CD8-positive, alpha-beta memory T cell (primary cell): ENCODE results near the gene TCF12. TPM values are rescaled to one million over a fixed set of nuclear protein-coding genes. Genes with fewer than 3 reads are reported as not detected.
A peak's percentile ranks its signal among the peaks of the same experiment; 100 is the strongest.

Experiments used
- CTCF ChIA-PET: fragments of 350-600 bp; sonication (Branson Sonifier 250); formaldehyde crosslinking; loops from one replicate; lab custom pipeline; 2021; ENCODE audit warnings: antibody characterized with exemption; lab: Charles Lee
- POLR2A ChIA-PET: fragments of 350-600 bp; sonication (Branson Sonifier 250); formaldehyde crosslinking; loops from one replicate; lab custom pipeline; 2021; ENCODE audit warnings: antibody characterized with exemption; lab: Charles Lee
- DNase-seq, 5 donors: peaks; one replicate each; pipeline versions ENCODE4 v3.0.0 to v3.0.0-alpha.2; 2020 to 2022; ENCODE audit warnings: mixed read lengths in 1 of 5
- H3K27ac ChIP-seq: one replicate; pipeline ENCODE4 v1.7.0; 2013; ENCODE audit warnings: low read depth, mild to moderate bottlenecking, low read length, moderate library complexity
- H3K27me3 ChIP-seq: 2 replicates; pipeline ENCODE4 v1.7.0; 2013; ENCODE audit warnings: low read length, mild to moderate bottlenecking; ENCODE audit not compliant: insufficient read depth, poor library complexity, severe bottlenecking
- H3K36me3 ChIP-seq: 2 replicates; pipeline ENCODE4 v1.7.0; 2013; ENCODE audit warnings: mild to moderate bottlenecking, low read length, moderate library complexity; ENCODE audit not compliant: insufficient read depth
- H3K4me1 ChIP-seq: 2 replicates; pipeline ENCODE4 v1.7.0; 2013; ENCODE audit warnings: mild to moderate bottlenecking, low read length, moderate library complexity; ENCODE audit not compliant: insufficient read depth
- H3K4me3 ChIP-seq: 2 replicates; pipeline ENCODE4 v1.7.0; 2013; ENCODE audit warnings: mild to moderate bottlenecking, low read length
- H3K9me3 ChIP-seq: 2 replicates; pipeline ENCODE4 v1.7.0; 2013; ENCODE audit warnings: mild to moderate bottlenecking, low read length
- H3K27ac Mint-ChIP-seq, 8 donors: one replicate each; pipeline ENCODE4 v1.8.0; 2020 to 2021; ENCODE audit warnings: mixed read lengths in 8 of 8, mild to moderate bottlenecking in 6 of 8, inconsistent platforms in 3 of 8, moderate library complexity in 3 of 8
- H3K27me3 Mint-ChIP-seq, 2 donors: one replicate each; pipeline ENCODE4 v1.8.0; 2020 to 2021; ENCODE audit warnings: mixed read lengths in 2 of 2, mild to moderate bottlenecking in 1 of 2, moderate library complexity in 1 of 2
- H3K36me3 Mint-ChIP-seq, 3 donors: one replicate each; pipeline ENCODE4 v1.8.0; 2020 to 2021; ENCODE audit warnings: mixed read lengths in 3 of 3, inconsistent platforms in 1 of 3, mild to moderate bottlenecking in 1 of 3
- H3K4me1 Mint-ChIP-seq, 3 donors: one replicate each; pipeline ENCODE4 v1.8.0; 2020 to 2021; ENCODE audit warnings: mixed read lengths in 3 of 3, inconsistent platforms in 1 of 3, mild to moderate bottlenecking in 1 of 3
- H3K4me3 Mint-ChIP-seq, 7 donors: one replicate each; pipeline ENCODE4 v1.8.0; 2020 to 2021; ENCODE audit warnings: mixed read lengths in 7 of 7, mild to moderate bottlenecking in 6 of 7, moderate library complexity in 4 of 7, inconsistent platforms in 2 of 7
- H3K9me3 Mint-ChIP-seq, 5 donors: one replicate each; pipeline ENCODE4 v1.8.0; 2020 to 2022; ENCODE audit warnings: mixed read lengths in 5 of 5, mild to moderate bottlenecking in 3 of 5, moderate library complexity in 2 of 5, inconsistent platforms in 1 of 5
- polyA plus RNA-seq: library from polyadenylated mRNA; unstranded; fragments of 300-500 nt; fragmentation: Illumina TruSeq; gene quantifications from one replicate; pipeline ENCODE4 v1.2.3, GENCODE V29; 2021
- total RNA-seq, 2 experiments: library from RNA; stranded (reverse); gene quantifications; one replicate each; pipeline ENCODE4 v1.2.3, GENCODE V29; 2021

The TCF12 gene
- total and polyA plus RNA-seq, 3 experiments from 2014 or later: 54.3 to 79.2 (median 69.9) TPM

DNA sequence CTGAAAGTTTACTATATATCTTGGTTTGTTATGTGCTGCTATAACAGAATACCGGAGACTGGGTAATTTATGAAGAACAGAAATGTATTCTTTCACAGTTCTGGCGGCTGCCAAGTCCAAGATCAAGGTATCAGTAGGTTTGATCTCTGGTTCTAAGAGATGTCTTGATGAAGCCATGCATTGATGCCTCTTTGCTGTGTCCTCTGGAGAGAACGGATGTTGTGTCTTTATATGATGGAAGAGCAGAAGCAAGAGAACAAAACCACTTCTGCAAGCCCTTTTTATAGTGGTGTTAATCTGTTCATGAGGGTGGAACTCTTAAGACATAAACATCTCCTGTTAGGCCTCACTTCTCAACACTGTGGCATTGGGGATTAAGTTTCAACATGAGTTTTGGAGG, 62.7 kb downstream of the TCF12 start:
- Mint-ChIP-seq H3K9me3 (no peaks in the 10 kb centered on the region), H3K27ac (no peak overlapping the region), H3K4me1 (peaks cover 58 to 83% (median 77%) of the 10 kb centered on the region in 3 donors), H3K27me3 (no peaks in the 10 kb centered on the region), H3K36me3 (peaks cover 0 to 2% (median 0%) of the 10 kb centered on the region in 3 donors), H3K4me3 (no peak overlapping the region)
- Histone ChIP-seq H3K36me3 (peaks cover 4% of the 10 kb centered on the region), H3K27me3 (no peaks in the 10 kb centered on the region), H3K27ac (no peak overlapping the region), H3K9me3 (no peaks in the 10 kb centered on the region), H3K4me3 (no peak overlapping the region), H3K4me1 (peaks cover 33% of the 10 kb centered on the region)
- peak in 1 of 5 donors; percentile 32 for DNase-seq
- CTCF ChIA-PET: no interaction called here
- POLR2A ChIA-PET: no interaction called here

DNA sequence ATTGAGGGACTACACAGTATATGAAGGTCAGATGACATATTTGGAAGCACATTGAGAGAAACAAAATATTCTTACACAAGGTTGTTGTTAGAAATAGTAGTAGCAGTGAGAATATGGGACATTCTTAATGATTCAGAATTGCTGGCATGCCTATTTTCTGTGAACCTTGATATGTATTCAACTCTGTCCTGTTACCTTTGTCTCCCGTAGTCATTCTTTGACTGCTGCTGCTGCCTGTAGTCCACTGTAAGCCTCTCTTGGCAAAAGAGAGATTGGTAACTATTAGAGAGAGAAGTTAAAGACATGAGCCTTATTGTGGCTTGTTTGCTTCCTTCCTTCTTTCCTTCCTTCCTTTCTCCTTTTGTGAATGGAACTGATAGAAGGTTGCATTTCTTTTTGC, 64.5 kb downstream of the TCF12 start:
- ChIA-PET POLR2A (no interaction called here), CTCF (no interaction called here)
- DNase-seq: no peak
- Mint-ChIP-seq H3K4me1 (peaks cover 54 to 82% (median 78%) of the 10 kb centered on the region in 3 donors), H3K27ac (peak overlapping the region in 4 of 8 donors; percentile 4 to 61 (median 26)), H3K4me3 (no peak overlapping the region), H3K9me3 (no peaks in the 10 kb centered on the region), H3K36me3 (no peaks in the 10 kb centered on the region), H3K27me3 (no peaks in the 10 kb centered on the region)
- peaks cover 4% of the 10 kb centered on the region for H3K36me3 ChIP-seq
- H3K27me3 ChIP-seq: no peaks in the 10 kb centered on the region
- H3K4me1 ChIP-seq: peaks cover 35% of the 10 kb centered on the region
- no peak overlapping the region for H3K27ac ChIP-seq
- H3K4me3 ChIP-seq: no peak overlapping the region
- H3K9me3 ChIP-seq: no peaks in the 10 kb centered on the region

DNA sequence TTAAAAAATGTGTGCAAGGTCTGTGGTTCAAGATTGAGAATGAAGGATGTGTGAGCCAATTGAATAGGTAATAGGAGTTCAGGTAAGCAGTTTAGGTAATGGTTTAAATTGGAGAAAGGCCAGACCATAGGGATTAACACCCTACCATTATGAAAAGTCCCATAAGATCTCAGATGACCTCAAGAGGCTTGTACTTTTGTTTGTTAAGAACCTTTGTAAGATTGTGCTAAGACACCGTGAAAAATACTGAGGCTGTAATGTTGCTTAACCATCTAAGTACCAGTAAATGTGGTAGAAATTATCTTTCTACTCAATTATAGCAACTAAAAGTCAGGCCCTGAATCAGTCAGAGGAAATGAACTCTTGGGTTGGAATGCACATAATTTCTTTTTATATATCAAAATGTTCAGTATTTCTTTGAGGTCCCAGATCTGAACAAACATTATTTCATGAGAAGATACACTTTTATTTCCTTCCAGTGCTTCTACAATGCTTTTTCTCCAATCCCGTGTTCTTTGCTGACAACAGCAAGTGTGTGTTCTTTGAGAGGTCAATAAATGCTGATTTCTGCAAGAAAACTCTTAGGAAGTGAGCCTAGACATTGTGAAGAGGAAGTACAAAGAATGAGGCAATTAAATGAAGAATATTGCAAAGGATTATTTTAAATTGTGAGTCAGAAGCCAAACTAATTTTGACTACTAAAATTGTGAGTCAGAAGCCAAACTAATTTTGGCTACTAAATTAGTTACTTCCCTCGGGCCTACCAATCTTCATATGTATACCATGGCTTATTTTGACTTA, 66.4 kb downstream of the TCF12 start:
- Histone ChIP-seq H3K27ac (no peak overlapping the region), H3K27me3 (no peaks in the 10 kb centered on the region), H3K4me1 (peaks cover 46% of the 10 kb centered on the region), H3K36me3 (peaks cover 4% of the 10 kb centered on the region), H3K9me3 (no peaks in the 10 kb centered on the region), H3K4me3 (no peak overlapping the region)
- Mint-ChIP-seq H3K27me3 (no peaks in the 10 kb centered on the region), H3K36me3 (no peaks in the 10 kb centered on the region), H3K27ac (peak overlapping the region in 1 of 8 donors; percentile 33), H3K9me3 (no peaks in the 10 kb centered on the region), H3K4me1 (peaks cover 58 to 83% (median 82%) of the 10 kb centered on the region in 3 donors), H3K4me3 (no peak overlapping the region)
- ChIA-PET POLR2A (no interaction called here), CTCF (no interaction called here)
- DNase-seq: no peak

DNA sequence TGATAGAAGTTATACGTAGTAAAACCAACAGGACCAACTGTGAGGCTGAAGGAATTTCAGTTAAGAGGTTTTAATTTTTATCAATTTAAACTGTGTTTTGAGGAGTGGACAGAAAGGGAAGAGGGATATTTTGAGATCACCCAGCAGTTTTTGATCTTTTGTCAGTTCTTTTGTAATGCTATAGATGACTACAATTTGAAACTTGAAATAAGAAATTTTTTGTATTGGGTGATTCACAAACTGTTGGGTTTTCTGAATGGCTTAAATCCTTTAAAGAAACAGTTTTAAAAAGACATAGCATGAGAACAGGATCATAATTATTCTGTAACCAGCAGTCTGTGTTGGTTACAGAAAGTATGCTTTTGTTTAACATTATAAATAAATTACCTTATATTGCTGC, 67.4 kb downstream of the TCF12 start:
- CTCF ChIA-PET: no interaction called here
- Histone ChIP-seq H3K27ac (no peak overlapping the region), H3K4me3 (no peak overlapping the region), H3K36me3 (peaks cover 4% of the 10 kb centered on the region), H3K27me3 (no peaks in the 10 kb centered on the region), H3K4me1 (peaks cover 42% of the 10 kb centered on the region), H3K9me3 (no peaks in the 10 kb centered on the region)
- no peak for DNase-seq
- H3K36me3 Mint-ChIP-seq: no peaks in the 10 kb centered on the region
- H3K4me3 Mint-ChIP-seq: no peak overlapping the region
- H3K27ac Mint-ChIP-seq: no peak overlapping the region
- no peaks in the 10 kb centered on the region for H3K9me3 Mint-ChIP-seq
- H3K27me3 Mint-ChIP-seq: no peaks in the 10 kb centered on the region
- POLR2A ChIA-PET: no interaction called here
- peaks cover 55 to 79% (median 78%) of the 10 kb centered on the region in 3 donors for H3K4me1 Mint-ChIP-seq

DNA sequence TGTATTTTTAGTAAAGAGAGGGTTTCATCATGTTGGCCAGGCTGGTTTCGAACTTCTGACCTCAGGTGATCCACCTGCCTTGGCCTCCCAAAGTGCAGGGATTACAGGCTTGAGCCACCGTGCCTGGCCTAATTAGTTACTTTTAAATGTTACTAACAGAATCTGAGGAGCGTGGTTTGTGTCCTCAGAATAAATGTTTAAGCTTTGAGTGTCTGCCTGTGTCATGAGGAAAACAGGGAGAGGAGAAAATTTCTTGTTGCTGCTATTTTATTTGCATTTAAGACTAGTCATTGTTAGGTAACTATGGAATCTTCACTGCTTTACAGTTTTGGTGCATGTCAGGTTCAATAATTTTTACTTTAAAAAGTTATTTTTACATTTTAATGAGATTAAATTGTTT, 68.8 kb downstream of the TCF12 start:
- Histone ChIP-seq H3K4me3 (no peak overlapping the region), H3K27ac (no peak overlapping the region), H3K36me3 (peaks cover 4% of the 10 kb centered on the region), H3K4me1 (peaks cover 32% of the 10 kb centered on the region), H3K27me3 (no peaks in the 10 kb centered on the region), H3K9me3 (no peaks in the 10 kb centered on the region)
- Mint-ChIP-seq H3K4me3 (no peak overlapping the region), H3K27me3 (no peaks in the 10 kb centered on the region), H3K4me1 (peaks cover 50 to 73% (median 70%) of the 10 kb centered on the region in 3 donors), H3K27ac (no peak overlapping the region), H3K9me3 (no peaks in the 10 kb centered on the region), H3K36me3 (peaks cover 2 to 4% (median 3%) of the 10 kb centered on the region in 3 donors)
- no peak for DNase-seq
- ChIA-PET POLR2A (no interaction called here), CTCF (no interaction called here)

DNA sequence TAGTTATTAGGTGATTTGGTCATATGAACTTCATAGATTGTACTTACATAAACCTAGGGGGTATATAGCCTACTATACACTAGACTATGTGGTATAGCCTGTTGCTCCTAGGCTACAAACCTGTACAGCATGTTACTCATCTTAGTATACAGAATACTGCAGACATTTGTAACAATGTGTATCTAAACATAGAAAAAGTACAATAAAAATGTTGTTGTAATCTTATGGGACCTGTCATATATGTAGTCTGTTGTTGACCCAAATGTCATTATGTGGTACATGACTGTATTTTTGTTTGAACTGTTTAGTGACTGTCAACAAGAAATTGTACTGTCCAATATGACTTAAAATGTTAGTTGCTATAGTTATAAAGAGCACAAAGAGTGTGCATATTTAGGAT, 69.8 kb downstream of the TCF12 start:
- Mint-ChIP-seq H3K4me1 (peaks cover 43 to 69% (median 67%) of the 10 kb centered on the region in 3 donors), H3K27me3 (no peaks in the 10 kb centered on the region), H3K4me3 (peak overlapping the region in 1 of 7 donors; percentile 19), H3K27ac (peak overlapping the region in 1 of 8 donors; percentile 42), H3K9me3 (no peaks in the 10 kb centered on the region), H3K36me3 (peaks cover 7 to 9% (median 9%) of the 10 kb centered on the region in 3 donors)
- POLR2A ChIA-PET: no interaction called here
- Histone ChIP-seq H3K4me3 (no peak overlapping the region), H3K27me3 (no peaks in the 10 kb centered on the region), H3K4me1 (peaks cover 24% of the 10 kb centered on the region), H3K27ac (no peak overlapping the region), H3K36me3 (peaks cover 4% of the 10 kb centered on the region), H3K9me3 (no peaks in the 10 kb centered on the region)
- CTCF ChIA-PET: no interaction called here
- DNase-seq: no peak

DNA sequence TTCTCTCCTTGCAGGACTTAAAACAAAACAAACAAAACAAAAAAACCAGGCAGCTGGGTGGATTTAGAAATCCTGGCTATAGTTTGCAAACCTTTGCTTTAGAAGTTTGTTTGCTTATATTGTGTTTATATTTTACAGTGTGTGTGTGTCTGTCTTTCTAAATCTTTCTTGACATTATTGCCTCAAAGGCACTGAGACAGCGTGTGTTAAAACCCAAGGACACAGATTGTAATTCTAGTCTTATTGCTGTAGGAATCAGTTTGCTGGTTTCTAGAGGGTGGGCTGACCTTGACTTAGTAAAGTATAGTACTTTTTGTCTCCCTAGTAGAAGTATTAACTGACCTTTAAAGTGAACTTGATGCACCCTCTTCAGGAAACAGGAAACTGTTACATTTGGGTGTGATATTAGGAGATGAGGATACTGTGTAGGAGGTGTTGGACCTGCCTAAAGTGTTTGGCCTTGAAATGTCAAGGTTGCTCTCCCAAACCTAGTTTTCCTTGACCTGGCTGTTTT, 71.0 kb downstream of the TCF12 start:
- no peak overlapping the region for H3K4me3 ChIP-seq
- H3K36me3 Mint-ChIP-seq: peaks cover 11 to 18% (median 16%) of the 10 kb centered on the region in 3 donors
- H3K27ac ChIP-seq: no peak overlapping the region
- no peaks in the 10 kb centered on the region for H3K9me3 ChIP-seq
- peak overlapping the region in 1 of 8 donors; percentile 5 for H3K27ac Mint-ChIP-seq
- H3K4me3 Mint-ChIP-seq: peak overlapping the region in 2 of 7 donors; percentile 2 to 9
- peaks cover 24% of the 10 kb centered on the region for H3K4me1 ChIP-seq
- no peaks in the 10 kb centered on the region for H3K9me3 Mint-ChIP-seq
- CTCF ChIA-PET: no interaction called here
- peaks cover 9% of the 10 kb centered on the region for H3K36me3 ChIP-seq
- peaks cover 41 to 64% (median 62%) of the 10 kb centered on the region in 3 donors for H3K4me1 Mint-ChIP-seq
- no peak for DNase-seq
- POLR2A ChIA-PET: no interaction called here
- H3K27me3 ChIP-seq: no peaks in the 10 kb centered on the region
- H3K27me3 Mint-ChIP-seq: no peaks in the 10 kb centered on the region

DNA sequence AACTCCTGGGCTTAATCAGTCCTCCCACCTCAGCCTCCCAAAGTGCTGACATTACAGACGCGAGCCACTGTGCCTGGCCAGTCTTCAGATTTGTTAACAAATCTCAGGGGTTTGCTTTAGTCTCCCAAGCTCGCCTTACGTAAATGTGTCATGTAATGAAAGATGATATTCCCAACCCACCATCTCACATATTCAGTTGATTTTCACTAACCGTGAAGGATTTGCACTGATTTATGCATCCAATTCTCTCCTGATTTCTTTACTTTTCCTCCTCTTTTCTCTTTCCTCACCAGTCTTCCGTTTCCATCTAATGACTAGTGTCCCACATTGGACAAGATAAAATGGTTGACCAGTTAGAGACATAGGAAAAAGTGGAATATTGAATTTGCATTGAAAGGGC, 72.6 kb downstream of the TCF12 start:
- POLR2A ChIA-PET: no interaction called here
- Histone ChIP-seq H3K27ac (no peak overlapping the region), H3K27me3 (no peaks in the 10 kb centered on the region), H3K4me3 (no peak overlapping the region), H3K9me3 (no peaks in the 10 kb centered on the region), H3K4me1 (peaks cover 14% of the 10 kb centered on the region), H3K36me3 (peaks cover 5% of the 10 kb centered on the region)
- no peaks in the 10 kb centered on the region for H3K9me3 Mint-ChIP-seq
- peaks cover 29 to 55% (median 54%) of the 10 kb centered on the region in 3 donors for H3K4me1 Mint-ChIP-seq
- DNase-seq: no peak
- H3K4me3 Mint-ChIP-seq: no peak overlapping the region
- CTCF ChIA-PET: no interaction called here
- H3K36me3 Mint-ChIP-seq: peaks cover 15 to 20% (median 18%) of the 10 kb centered on the region in 3 donors
- H3K27me3 Mint-ChIP-seq: no peaks in the 10 kb centered on the region
- H3K27ac Mint-ChIP-seq: no peak overlapping the region
